Activated CD4-positive, alpha-beta T cell treated with anti-CD3 and anti-CD28 coated beads for 24 hours (primary cell): ENCODE measurements around the gene PHYH.
"Not testable (repeated sequence)": the region's sequence is repeated elsewhere in the genome, so short reads cannot be mapped to it uniquely, and the experiment has no call there.

Source experiments
- DNase-seq, 2 donors: peaks; one replicate each; pipeline ENCODE4 v3.0.0-alpha.2; 2020; ENCODE audit warnings: low read depth in 2 of 2

PHYH gene

GRCh38 chr10:13321576-13321975 lies 21.7 kb upstream of the PHYH start:
- no peak for DNase-seq

GRCh38 chr10:13319166-13319565 lies 19.3 kb upstream of the PHYH start:
- no peak for DNase-seq

GRCh38 chr10:13317474-13317873 lies 17.6 kb upstream of the PHYH start:
- DNase-seq = no peak

GRCh38 chr10:13316635-13317311 lies 16.9 kb upstream of the PHYH start:
- DNase-seq = no peak

GRCh38 chr10:13315361-13315760 lies 15.5 kb upstream of the PHYH start:
- DNase-seq = no peak

GRCh38 chr10:13311177-13311575 lies 11.3 kb upstream of the PHYH start:
- no peak for DNase-seq

- no peak for DNase-seq
Measured at GRCh38 chr10:13310518-13311176, 10.8 kb upstream of the PHYH start.

- DNase-seq = no peak
Measured at GRCh38 chr10:13309792-13310191, 9.9 kb upstream of the PHYH start.

- DNase-seq = no peak
Measured at GRCh38 chr10:13308096-13308495, 8.2 kb upstream of the PHYH start.

- no peak for DNase-seq
Measured at GRCh38 chr10:13306103-13306502, 6.2 kb upstream of the PHYH start.

GRCh38 chr10:13302821-13303555 lies 3.1 kb upstream of the PHYH start:
- no peak for DNase-seq

- no peak for DNase-seq
Measured at GRCh38 chr10:13298748-13299436, 972 bp downstream of the PHYH start.

GRCh38 chr10:13296476-13296875 lies 3.4 kb downstream of the PHYH start:
- DNase-seq = no peak

GRCh38 chr10:13294784-13295183 lies 5.1 kb downstream of the PHYH start:
- no peak for DNase-seq

- DNase-seq = no peak
Measured at GRCh38 chr10:13291821-13292773, 7.8 kb downstream of the PHYH start.

- DNase-seq = no peak
Measured at GRCh38 chr10:13291061-13291460, 8.8 kb downstream of the PHYH start.

- no peak for DNase-seq
Measured at GRCh38 chr10:13284050-13284449, 15.8 kb downstream of the PHYH start.

GRCh38 chr10:13282348-13282747 lies 17.5 kb downstream of the PHYH start:
- not testable (repeated sequence) for DNase-seq

- no peak for DNase-seq
Measured at GRCh38 chr10:13276749-13277365, 23.0 kb downstream of the PHYH start.

- DNase-seq = not testable (repeated sequence)
Measured at GRCh38 chr10:13276146-13276545, 23.7 kb downstream of the PHYH start.

- DNase-seq = no peak
Measured at GRCh38 chr10:13272164-13272571, 27.7 kb downstream of the PHYH start.
